ENCODE data around the gene PTPRU.
"Not testable (repeated sequence)": the region's sequence is repeated elsewhere in the genome, so short reads cannot be mapped to it uniquely, and the experiment has no call there.

PTPRU gene

DNA sequence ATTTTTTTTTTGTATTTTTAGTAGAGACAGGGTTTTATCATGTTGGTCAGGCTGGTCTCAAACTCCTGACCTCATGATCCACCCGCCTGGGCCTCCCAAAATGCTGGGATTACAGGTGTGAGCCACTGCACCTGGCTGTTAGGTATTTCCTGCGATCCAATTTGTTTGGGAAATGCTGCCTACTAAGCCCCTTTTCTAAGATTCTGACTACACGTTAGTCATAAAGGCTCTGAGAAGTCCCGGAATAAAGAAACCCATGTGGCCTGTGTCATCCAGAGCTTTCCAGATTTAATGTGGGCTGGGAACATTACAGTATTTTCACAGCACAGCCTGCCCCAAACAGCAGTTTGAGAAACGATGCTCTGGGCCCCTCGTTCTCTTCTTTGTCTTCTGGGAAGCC lies 14.1 kb upstream of the PTPRU start:
- not testable (repeated sequence) for DNase-seq (ENCODE audit: low read depth in 2 of 2)

DNA sequence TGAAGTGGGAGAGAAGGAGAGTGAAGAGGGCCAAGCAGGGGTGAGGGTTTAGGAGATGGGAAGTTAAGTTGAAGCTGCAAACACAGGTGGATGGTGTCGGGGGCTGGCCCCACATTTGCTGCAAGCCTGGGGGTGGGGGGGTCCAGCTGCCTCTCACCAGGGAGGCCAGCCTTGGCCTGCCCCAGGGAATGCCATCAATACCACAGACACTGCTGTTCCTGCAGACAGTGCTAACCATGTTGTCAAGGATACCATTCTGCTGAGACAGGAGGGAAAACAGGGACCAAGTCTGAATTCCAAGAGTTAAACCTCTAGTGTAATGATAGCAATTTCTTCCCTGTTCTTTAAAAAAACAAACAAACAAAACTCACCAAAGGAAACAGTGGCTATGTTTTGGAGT lies 13.6 kb upstream of the PTPRU start:
- DNase-seq (ENCODE audit: low read depth in 2 of 2), result no peak

DNA sequence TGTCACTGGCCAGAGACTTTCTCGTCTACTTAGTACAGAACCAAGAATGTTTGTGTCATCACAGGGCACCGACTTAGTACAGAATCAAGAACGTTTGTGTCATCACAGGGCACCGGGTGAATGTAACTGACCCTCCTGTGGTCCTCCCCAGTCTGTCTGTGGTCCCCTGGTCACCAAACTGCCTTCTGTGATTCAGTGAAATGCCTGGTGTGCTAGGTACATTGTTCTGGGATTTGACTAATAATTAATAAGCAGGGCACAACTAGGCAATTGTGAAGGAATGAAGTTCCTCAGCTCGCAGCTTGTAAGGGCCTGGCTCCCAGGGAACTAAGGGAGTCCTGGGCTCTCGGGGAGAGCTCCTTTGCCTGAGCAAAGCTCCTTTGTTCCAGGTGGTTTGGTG lies 12.8 kb upstream of the PTPRU start:
- DNase-seq (ENCODE audit: low read depth in 2 of 2), result no peak

DNA sequence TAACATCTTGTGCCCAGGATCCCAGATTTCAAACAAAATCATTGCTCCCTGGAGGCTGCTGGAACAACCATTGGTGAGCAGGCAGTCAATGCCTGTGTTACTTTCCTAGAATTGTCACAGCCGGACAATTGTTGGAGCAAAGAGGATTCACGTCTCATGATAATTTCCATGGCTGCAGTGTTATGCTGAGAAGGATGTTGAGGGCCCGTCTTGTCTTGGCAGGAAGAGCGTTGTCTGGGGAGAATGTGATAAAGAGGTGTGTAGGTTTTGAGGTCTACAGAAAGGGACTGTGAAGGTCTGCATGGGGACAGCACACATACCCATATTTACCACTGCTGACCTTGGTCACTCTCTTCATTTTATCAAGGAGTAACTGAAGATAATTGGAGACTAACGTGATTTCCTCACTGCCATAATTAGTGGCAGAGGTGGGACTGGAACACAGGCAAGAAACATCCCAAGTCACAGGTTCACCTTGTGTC lies 11.9 kb upstream of the PTPRU start:
- no peak for DNase-seq (ENCODE audit: low read depth in 2 of 2)

DNA sequence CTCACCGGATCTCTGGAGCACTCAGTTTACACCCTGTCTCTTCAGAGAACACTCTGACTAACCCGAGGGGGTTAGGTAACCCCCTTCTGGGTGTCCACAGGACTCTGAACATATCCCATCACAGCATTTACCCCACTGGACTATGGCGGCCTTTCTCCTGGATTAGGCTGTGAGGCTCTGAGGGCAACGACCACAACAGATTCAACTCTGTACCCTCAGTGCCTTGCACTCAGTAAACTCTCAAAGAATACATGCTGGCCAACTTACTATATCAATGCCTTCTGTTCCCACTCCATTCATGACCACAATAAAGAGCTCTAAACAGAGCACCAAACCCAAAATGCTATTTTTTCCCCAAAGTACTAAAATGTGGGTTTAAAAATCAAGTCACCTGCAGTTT lies 11.0 kb upstream of the PTPRU start:
- no peak for DNase-seq (ENCODE audit: low read depth in 2 of 2)

DNA sequence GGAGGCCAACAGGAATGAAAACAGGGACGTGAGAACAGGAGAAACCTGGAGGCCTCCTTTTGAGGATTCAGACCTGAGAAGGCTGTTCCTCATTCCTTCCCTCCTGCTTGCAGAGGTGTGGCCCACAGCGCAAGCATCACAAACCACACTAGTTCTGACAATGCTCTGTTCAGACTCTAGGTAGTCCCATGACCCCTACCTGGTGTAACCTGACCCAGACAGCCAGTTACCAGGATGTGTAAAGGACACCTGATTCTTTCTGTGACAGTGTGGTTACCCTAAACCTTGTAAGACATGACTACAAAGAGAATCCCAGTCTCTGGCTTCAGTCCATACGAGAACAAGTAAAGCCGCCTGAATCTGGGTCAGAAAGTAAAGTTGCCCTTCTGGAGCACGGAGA lies 8.8 kb upstream of the PTPRU start:
- no peak for DNase-seq (ENCODE audit: low read depth in 2 of 2)

DNA sequence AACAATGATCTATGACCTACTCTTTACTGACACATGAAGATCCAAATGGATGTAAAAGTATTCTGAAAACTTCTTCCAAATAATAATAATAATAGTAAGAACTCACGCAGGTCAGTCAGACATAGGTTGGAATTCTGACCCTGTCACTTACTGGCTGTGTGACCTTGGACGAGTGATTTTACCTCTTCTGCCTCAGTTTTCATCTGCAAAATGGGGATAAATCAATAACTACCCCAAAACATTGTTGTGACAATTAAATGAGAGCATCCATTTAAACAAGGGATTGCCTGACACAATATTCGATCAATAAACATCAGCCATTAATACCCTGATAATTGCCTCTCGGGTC lies 6.1 kb upstream of the PTPRU start:
- no peak for DNase-seq (ENCODE audit: low read depth in 2 of 2)

DNA sequence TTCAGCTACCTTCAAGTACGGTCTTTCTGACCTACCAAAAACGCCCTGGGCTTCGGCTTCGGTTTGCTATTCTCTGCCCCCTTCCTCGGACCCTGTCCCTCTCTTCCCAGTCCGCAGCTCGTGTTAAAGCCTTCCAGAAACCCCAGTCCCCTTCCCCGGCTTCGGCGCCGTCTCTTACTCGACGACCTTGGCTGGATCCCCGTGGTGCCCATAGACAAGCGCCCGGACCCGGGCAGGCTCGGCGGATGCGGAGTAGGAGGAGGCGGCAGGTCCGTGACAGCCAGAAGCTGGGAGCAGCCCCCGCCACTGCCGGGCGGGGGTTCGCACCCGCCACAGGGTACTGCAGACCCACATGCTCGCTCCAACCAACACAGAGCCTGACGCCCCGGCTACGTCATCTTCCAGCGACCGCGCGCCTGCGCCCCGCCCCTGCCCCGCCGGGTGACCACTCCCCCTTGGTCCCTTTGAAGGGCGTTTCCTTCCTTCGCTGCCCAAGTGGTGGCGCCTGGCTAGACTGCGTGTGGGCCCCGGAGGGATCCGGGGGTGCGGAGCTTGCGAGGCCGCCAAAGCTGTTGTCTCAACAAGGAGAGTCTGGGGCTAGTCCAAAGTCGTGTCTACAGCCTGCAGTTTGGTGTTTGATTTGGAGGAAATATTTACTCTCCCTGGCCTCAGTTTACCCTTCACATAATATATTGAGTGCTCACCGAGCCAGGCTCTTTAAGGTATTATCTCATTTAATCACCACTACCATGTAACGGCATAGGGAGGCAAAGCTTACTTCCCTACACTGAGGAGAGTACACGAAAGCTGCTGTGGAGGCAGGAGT lies 5.6 kb upstream of the PTPRU start, which contains the start of gene MECR:
Gene MECR (minus strand): TSS at position 382 of the 826 bp plus-strand sequence. CDS start 28 bp downstream, at position 354.
- DNase-seq (ENCODE audit: low read depth in 2 of 2), result peak; percentile 89 to 92

DNA sequence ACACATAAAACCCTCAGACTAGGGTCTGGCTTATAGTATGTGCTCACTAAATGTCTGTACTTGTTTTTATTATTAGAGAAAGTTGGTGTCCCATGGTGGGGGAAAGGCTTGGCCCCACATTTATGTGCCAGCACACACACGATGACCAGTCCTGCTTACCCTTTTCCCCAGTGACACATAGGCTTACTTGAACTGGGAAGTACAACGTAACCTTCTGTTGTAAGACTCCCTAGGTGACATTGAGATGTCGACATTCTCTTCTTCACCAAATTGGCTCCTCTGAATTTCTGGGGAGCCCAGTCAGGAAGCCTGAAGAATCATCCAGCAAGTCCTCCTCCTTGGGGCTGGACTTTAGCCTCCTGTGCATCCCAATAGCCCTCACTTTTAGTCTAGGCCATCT lies 3.9 kb upstream of the PTPRU start:
- no peak for DNase-seq (ENCODE audit: low read depth in 2 of 2)

DNA sequence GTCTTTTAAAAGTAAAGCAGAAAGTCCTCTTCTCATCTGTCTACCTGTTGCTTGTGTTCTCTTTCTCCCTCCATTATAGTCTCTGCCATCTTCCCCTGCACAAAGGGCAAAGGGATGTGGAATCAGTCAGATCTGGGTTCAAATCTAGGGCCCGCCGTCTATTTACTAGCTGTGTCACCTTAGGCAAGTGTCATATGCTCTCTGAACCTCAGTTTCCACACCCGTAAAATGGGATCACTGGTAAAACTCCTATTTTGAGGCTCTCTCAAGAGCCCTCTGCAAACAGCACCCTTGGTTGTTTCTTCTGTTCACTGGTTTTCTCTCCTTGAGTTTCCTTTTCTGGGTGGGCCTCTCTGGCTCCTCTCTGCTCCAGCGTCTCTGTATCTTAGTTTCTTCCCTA lies 2.6 kb upstream of the PTPRU start:
- DNase-seq (ENCODE audit: low read depth in 2 of 2), result no peak

DNA sequence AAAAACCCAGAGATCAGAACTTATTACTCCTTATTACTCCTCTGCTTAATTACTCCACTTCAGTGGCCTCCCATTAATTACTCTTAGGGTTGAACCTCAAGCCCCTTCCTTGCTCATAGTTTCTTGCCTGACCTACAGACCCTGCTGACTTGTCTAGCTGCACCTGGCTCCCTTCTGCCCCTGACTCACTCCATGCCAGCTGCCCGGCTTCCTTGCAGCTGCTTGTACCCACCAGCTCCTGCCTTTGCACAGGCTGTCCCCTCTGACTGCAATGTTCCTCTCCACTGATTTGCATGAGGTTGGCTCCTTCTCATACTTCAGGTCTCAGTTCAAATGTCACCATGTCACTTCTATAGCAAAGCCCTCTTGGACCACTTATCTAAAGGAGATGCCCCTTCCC lies 1.9 kb upstream of the PTPRU start:
- DNase-seq (ENCODE audit: low read depth in 2 of 2), result no peak

DNA sequence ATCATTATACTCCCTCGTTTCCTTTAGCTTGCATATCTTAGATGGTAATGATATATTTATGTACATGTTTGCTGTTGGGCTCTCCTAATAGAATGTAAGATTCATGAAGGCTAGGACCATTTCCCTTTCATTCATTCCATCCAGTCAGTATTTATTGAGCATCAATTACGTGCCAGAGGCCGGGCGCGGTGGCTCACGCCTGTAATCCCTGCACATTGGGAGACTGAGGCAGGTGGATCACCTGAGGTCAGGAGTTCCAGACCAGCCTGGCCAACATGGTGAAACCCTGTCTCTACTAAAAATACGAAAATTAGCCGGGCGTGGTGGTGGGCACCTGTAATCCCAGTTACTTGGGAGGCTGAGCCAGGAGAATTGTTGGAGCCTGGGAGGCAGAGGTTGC lies 1.4 kb upstream of the PTPRU start:
- DNase-seq (ENCODE audit: low read depth in 2 of 2), result not testable (repeated sequence)

DNA sequence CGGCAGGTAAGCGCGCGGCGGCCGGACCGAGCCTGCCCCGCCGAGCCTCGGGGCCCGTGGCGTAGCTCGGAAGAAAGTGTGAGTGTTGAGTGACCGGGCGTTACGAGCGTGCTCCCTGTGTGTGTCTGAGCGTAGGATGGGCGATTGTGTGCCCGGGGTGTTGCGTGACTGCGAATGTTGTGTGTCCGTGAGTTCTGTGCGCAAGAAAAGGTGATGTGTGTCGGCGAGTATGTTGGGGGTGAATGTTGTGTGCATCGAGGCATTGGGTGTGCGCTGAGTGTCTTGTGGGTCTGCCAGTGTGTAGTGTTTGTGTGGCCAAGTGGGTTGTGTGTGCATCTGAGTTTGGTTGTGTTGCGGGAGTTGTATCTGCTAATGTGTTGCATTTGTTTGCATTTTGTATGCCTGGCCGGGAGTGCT lies 398 bp downstream of the PTPRU start:
- no peak for DNase-seq (ENCODE audit: low read depth in 2 of 2)

DNA sequence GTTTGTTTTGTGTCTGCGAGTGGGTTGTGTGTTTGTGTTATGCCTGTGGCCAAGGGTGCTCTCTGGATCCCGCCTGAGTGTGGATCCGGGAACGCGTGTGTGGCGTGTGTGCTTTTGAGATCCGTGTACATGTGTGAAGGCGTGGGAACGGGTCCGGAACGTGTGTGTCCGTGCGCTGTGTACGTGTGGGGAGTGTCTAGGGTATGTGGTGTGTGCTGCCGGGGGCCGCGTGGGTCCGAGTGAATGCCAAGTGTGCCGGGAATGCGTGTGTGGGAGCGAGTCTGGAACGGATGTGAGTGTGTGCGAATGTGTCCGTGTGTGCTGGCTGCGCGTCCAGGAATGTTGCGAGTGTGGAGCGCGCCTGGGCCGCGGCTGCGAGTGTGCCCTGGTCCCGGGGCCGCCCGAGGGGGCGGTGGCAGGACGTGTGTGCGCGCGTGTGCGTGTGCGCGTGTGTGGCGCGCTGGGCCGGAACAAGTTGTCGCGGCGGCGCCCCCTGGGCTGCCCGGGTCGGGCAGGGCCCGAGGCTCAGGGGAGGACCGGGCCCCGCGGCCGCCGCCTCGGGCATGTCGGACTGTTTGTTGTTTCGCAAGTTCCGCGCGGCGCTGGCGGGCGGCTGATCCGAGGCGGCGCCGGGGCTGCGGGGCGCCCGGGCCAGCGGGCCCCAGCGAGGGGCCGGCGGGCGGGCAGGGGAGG lies 953 bp downstream of the PTPRU start:
- no peak for DNase-seq (ENCODE audit: low read depth in 2 of 2)

DNA sequence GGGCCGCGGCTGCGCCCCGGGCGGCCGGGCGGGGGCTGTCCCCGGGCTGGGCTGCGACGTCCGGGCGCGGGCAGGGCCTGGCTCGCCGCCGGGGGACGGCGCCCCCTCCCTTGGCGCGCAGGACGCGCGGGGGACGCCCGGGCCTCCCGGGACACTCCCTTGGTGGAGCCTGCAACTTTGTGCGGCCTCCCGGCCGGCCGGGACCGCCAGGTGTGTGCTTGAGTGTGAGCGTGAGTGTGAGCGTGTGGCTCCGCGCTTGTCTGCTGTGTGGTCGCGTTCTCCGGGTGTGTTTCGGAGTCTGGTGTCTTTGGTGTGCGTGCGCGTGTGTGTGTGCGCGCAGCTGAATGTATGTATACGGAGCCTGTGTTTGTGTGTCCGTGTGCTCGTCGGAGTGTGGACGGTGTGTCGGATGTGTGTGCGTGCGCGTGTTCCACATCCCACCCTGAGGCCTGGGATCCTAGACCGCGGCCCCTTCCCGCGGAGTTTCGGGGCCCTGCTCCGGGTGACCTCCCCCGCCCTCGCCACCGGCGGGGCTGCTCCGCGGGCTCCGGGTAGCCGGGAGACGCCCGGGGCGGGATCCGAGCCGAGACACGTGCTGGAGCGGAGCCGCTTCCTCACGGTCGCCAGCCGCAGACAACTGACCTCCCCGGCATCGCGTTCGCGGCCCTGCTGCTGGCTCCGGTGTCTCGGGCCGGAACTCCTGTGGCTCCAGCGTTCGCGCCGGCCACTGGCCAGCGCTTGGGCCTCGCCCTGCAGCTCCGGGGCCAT lies 1.7 kb downstream of the PTPRU start:
- no peak for DNase-seq (ENCODE audit: low read depth in 2 of 2)

DNA sequence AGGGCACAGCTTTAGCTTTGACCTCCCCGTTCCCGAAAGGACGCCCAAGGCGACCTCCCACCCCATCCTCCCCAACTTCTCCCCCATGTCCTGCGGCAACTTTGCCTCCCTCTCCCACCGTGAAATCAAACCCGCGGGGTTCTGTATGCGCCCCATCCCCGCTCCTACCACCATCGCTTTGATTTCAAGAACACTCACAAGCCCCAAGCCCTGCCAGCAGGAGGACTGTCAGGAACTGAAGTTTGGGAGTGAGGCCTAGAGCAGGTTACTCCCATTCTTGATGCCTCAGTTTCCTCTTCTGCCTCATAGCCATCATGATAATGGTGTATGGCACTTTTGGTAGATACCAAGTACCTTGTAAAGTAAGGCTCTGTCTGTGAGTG lies 2.3 kb downstream of the PTPRU start:
- no peak for DNase-seq (ENCODE audit: low read depth in 2 of 2)

DNA sequence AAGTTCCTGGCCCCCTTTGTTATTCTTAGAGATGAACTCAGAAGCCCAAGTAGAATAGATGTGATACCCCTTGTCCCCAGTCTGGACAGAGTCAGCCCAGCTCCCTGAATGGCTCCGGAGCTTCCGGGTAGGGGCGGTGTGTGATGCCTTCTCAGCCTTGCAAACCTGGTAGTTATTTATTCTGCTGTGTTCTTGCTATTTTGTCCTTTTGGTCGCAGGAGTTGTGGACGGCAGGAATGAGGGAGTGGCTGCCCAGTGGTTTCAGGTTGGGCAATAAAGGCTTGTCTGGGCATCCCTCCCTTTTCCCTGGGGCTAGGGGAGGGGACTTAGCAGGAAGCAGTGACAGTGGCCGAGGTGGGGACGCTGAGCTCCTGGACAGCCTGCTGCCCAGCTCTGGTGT lies 2.8 kb downstream of the PTPRU start:
- DNase-seq (ENCODE audit: low read depth in 2 of 2), result no peak

DNA sequence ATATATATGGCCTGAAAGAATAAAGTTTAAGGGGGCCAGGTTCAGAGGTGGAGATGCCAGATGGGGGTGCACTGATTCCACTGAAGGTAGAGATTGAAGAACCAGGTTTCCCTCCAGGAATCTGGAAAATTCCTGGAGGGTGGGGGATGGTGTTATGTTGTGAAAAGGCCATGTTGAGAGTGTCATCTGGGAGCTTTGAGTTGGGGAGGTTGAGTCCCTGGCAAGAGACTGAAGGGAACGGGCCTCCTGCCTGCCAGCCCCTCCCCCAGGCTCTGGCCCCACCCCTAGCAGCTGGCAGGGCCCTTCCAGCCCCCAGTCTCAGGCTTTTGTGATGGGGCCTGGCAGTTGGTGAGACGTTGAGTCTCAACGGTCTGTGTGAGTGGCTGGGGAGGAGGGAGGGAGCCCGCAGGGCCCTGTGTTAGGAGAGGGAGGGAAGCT lies 4.1 kb downstream of the PTPRU start:
- DNase-seq (ENCODE audit: low read depth in 2 of 2), result no peak

DNA sequence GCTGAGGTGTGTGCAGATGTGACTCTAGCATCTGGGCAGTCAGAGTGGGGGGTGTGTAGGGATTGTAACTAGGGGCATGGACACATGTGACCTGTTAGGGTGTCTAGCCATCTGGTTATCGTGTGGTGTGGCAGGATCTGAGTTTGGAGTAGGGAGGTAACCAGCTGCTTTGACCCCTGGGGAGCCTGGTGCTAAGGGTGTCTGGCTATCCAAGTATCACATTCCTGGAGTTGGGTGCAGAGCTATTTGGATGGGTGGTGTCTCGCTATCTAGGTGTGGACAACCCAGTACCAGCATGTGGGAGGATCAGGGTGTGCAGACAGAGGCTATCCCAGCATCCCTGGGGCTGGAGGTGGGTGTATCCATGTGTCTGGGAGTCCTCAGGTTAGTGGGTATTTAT lies 4.7 kb downstream of the PTPRU start:
- DNase-seq (ENCODE audit: low read depth in 2 of 2), result no peak

DNA sequence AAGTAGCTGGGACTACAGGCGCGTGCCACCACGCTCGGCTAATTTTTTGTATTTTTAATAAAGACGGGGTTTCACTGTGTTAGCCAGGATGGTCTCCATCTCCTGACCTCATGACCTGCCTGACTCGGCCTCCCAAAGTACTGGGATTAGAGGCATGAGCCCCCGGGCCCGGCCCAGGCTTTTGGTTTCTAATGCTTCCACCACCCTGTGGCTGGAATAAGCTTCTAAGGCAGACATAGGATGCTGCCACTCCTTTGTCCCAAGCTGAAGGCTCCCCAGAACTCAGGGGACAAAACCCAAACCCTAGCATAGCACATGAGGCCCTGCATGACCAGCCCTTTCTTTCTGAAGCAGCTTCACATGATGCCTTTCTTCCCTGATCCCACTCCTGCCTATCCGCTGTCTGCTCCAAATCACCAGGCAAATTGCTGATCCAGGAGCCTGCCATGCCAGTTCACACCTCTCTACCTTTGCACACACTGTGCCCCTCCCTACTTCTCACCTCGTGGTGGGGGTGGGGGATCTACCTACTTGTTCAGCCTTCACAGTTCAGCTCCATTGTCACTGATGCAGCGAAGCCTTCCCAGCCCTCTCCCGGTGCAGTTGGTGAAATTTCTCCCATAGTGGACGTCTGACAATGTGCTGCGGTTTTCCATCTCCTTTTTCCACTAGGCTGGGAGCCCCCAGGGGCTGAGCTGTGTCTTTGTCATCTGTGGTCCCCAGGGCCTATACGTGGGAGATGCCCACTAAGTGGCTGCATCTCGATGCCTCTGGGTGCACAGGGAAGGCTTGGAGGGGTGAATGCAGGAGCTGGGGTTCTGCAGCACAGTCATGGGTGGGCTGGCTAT lies 6.9 kb downstream of the PTPRU start:
- no peak for DNase-seq (ENCODE audit: low read depth in 2 of 2)

DNA sequence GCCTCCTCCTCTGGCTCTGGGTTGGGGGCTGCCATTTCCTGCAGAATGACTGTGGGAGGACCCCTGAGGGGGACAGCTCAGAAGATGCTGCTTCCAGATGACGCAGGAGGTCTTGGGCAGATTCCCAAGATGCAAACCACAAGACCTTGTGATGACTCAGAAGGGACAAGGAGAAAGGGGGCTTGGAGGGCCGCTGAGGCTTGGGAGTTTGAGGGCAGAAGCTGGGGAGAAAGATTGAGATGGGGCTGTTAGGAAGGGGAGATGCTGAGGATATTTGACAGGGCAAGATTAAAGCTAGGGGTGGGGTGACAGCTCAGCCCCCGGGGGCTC lies 7.5 kb downstream of the PTPRU start:
- no peak for DNase-seq (ENCODE audit: low read depth in 2 of 2)

DNA sequence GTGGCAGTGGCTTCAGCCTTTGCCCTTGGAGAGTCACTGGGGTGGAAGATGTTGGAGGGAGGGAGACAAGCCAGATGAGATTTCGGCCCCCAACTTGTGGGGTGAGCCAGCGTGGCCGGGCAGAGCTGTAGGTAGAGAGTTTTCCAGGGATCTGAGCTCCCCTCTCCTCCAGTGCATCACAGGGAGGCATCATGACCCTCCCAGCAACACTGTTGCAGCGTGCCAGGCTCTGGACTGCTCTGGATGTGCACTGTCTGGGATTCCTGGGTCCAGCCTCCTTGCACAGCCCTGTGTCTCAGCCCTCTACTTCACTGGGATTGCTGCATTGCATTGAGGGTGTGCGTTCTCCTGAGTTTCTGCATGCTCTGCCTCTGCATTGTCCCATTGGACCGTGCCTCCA lies 8.9 kb downstream of the PTPRU start:
- no peak for DNase-seq (ENCODE audit: low read depth in 2 of 2)
